Trophoblast cell (in vitro differentiated cells and primary cell): ENCODE measurements around the gene EPHA1.

ENCODE experiments used
- DNase-seq, 2 donors: peaks; one replicate each; pipeline ENCODE4 v3.0.0-alpha.2; 2016
- H2AFZ ChIP-seq: 2 replicates; pipeline ENCODE4 v1.6.1; 2013; ENCODE audit warnings: low read length, moderate library complexity, mild to moderate bottlenecking; ENCODE audit not compliant: insufficient read depth, poor library complexity
- H2AK5ac ChIP-seq: 2 replicates; pipeline ENCODE4 v1.6.1; 2013; ENCODE audit warnings: mild to moderate bottlenecking, low read length
- H2BK120ac ChIP-seq: 2 replicates; pipeline ENCODE4 v1.6.1; 2013; ENCODE audit warnings: low read length, mild to moderate bottlenecking, moderate library complexity; ENCODE audit not compliant: insufficient read depth, poor library complexity
- H2BK12ac ChIP-seq: 2 replicates; pipeline ENCODE4 v1.6.1; 2013; ENCODE audit warnings: mild to moderate bottlenecking, low read length, moderate library complexity
- H2BK5ac ChIP-seq: 2 replicates; pipeline ENCODE4 v1.6.1; 2013; ENCODE audit warnings: low read length, low read depth, moderate library complexity, mild to moderate bottlenecking; ENCODE audit not compliant: poor library complexity
- H3K14ac ChIP-seq: 2 replicates; pipeline ENCODE4 v1.6.1; 2013; ENCODE audit warnings: mild to moderate bottlenecking, low read length
- H3K18ac ChIP-seq: 2 replicates; pipeline ENCODE4 v1.6.1; 2013; ENCODE audit warnings: mild to moderate bottlenecking, low read length
- H3K23ac ChIP-seq: 2 replicates; pipeline ENCODE4 v1.6.1; 2013; ENCODE audit warnings: low read length
- H3K27ac ChIP-seq: 2 replicates; pipeline ENCODE4 v1.5.1; 2013; ENCODE audit warnings: low read depth, mild to moderate bottlenecking, inconsistent platforms, low read length, moderate library complexity
- H3K27me3 ChIP-seq: 2 replicates; pipeline ENCODE4 v1.6.1; 2013; ENCODE audit warnings: inconsistent platforms, mild to moderate bottlenecking, low read length, moderate library complexity; ENCODE audit not compliant: insufficient read depth
- H3K36me3 ChIP-seq, 2 experiments: 1 replicate in 1 of 2; 2 replicates in 1 of 2; pipeline ENCODE4 v1.6.1; 2013; ENCODE audit warnings: low read length in 2 of 2, mild to moderate bottlenecking in 2 of 2, moderate library complexity in 1 of 2; ENCODE audit not compliant: insufficient read depth in 2 of 2, control insufficient read depth in 1 of 2
- H3K4ac ChIP-seq: 2 replicates; pipeline ENCODE4 v1.6.1; 2013; ENCODE audit warnings: low read depth, mild to moderate bottlenecking, low read length, moderate library complexity
- H3K4me1 ChIP-seq, 2 experiments: 1 replicate in 1 of 2; 2 replicates in 1 of 2; pipeline ENCODE4 v1.6.1; 2013; ENCODE audit warnings: low read length in 2 of 2, mild to moderate bottlenecking in 2 of 2, moderate library complexity in 1 of 2; ENCODE audit not compliant: insufficient read depth in 2 of 2, control insufficient read depth in 1 of 2
- H3K4me2 ChIP-seq: 2 replicates; pipeline ENCODE4 v1.6.1; 2013; ENCODE audit warnings: inconsistent platforms, mild to moderate bottlenecking, low read length, moderate library complexity
- H3K4me3 ChIP-seq: 2 replicates; pipeline ENCODE4 v1.5.1; 2013; ENCODE audit warnings: mild to moderate bottlenecking, low read depth, low read length, inconsistent platforms
- H3K79me1 ChIP-seq: one replicate; pipeline ENCODE4 v1.6.1; 2013; ENCODE audit warnings: low read length
- H3K79me2 ChIP-seq: 2 replicates; pipeline ENCODE4 v1.6.1; 2013; ENCODE audit warnings: low read length, mild to moderate bottlenecking; ENCODE audit not compliant: control insufficient read depth, insufficient read depth, poor library complexity
- H3K9ac ChIP-seq: 2 replicates; pipeline ENCODE4 v1.6.1; 2013; ENCODE audit warnings: mild to moderate bottlenecking, low read length
- H3K9me3 ChIP-seq: 2 replicates; pipeline ENCODE4 v1.6.1; 2013; ENCODE audit warnings: low read depth, mild to moderate bottlenecking, control low read depth, inconsistent platforms, low read length; ENCODE audit not compliant: insufficient read depth
- H4K12ac ChIP-seq: 2 replicates; pipeline ENCODE4 v1.6.1; 2013; ENCODE audit warnings: low read depth, mild to moderate bottlenecking, low read length, moderate library complexity
- H4K8ac ChIP-seq: 2 replicates; pipeline ENCODE4 v1.6.1; 2013; ENCODE audit warnings: low read depth, mild to moderate bottlenecking, low read length, moderate library complexity
- H4K91ac ChIP-seq: one replicate; pipeline ENCODE4 v1.6.1; 2013; ENCODE audit warnings: low read depth, mild to moderate bottlenecking, low read length, moderate library complexity
- WGBS: extraction: QIAGEN DNeasy Blood & Tissue Kit; methylation state at CpG from one replicate; pipeline ENCODE4 v1.1.7; 2013; ENCODE audit warnings: missing lambda C conversion rate; ENCODE audit not compliant: insufficient read length, insufficient coverage; ENCODE audit errors: extremely low coverage; 5-methylcytosine and 5-hydroxymethylcytosine counted together

EPHA1 gene

GRCh38 chr7:143455491-143455890, 46.8 kb upstream of the EPHA1 start:
- no peak overlapping the region for H3K14ac ChIP-seq
- DNase-seq = no peak
- no peak overlapping the region for H2AK5ac ChIP-seq
- no peaks in the 10 kb centered on the region for H3K36me3 ChIP-seq
- no peak overlapping the region for H2AFZ ChIP-seq
- no peak overlapping the region for H3K4me3 ChIP-seq
- H2BK5ac ChIP-seq = no peak overlapping the region
- H4K12ac ChIP-seq = no peak overlapping the region
- no peak overlapping the region for H4K91ac ChIP-seq
- peaks cover 1% of the 10 kb centered on the region for H3K9me3 ChIP-seq
- no peak overlapping the region for H2BK120ac ChIP-seq
- H4K8ac ChIP-seq = no peak overlapping the region
- H2BK12ac ChIP-seq = no peak overlapping the region
- H3K18ac ChIP-seq = no peak overlapping the region
- H3K4me2 ChIP-seq = no peak overlapping the region
- no peak overlapping the region for H3K23ac ChIP-seq
- no peaks in the 10 kb centered on the region for H3K27me3 ChIP-seq
- H3K4ac ChIP-seq = no peak overlapping the region
- H3K4me1 ChIP-seq = peaks cover 0 to 3% of the 10 kb centered on the region in 2 experiments
- H3K9ac ChIP-seq = no peak overlapping the region
- no peaks in the 10 kb centered on the region for H3K79me1 ChIP-seq
- no CpG with 5 or more reads among the region's 2 CpGs for WGBS
- H3K27ac ChIP-seq = no peak overlapping the region
- H3K79me2 ChIP-seq = no peaks in the 10 kb centered on the region

GRCh38 chr7:143454091-143454680, 45.5 kb upstream of the EPHA1 start:
- Histone ChIP-seq H2BK12ac (no peak overlapping the region), H3K9me3 (peaks cover 1% of the 10 kb centered on the region), H2BK120ac (no peak overlapping the region), H3K27me3 (no peaks in the 10 kb centered on the region), H2BK5ac (no peak overlapping the region), H4K12ac (no peak overlapping the region), H2AFZ (no peak overlapping the region), H2AK5ac (no peak overlapping the region), H3K79me2 (no peaks in the 10 kb centered on the region), H3K4me2 (no peak overlapping the region), H3K18ac (no peak overlapping the region), H3K4me3 (no peak overlapping the region), H3K79me1 (no peaks in the 10 kb centered on the region), H3K36me3 (no peaks in the 10 kb centered on the region), H3K23ac (no peak overlapping the region), H3K14ac (no peak overlapping the region), H3K9ac (no peak overlapping the region), H4K91ac (no peak overlapping the region), H3K4ac (no peak overlapping the region), H4K8ac (no peak overlapping the region), H3K27ac (no peak overlapping the region), H3K4me1 (peaks cover 0 to 3% of the 10 kb centered on the region in 2 experiments)
- no CpG with 5 or more reads among the region's 1 CpG for WGBS
- peak in 1 of 2 donors; percentile 82 for DNase-seq

- Histone ChIP-seq H2BK12ac (no peak overlapping the region), H3K27me3 (no peaks in the 10 kb centered on the region), H3K27ac (no peak overlapping the region), H3K14ac (no peak overlapping the region), H2BK120ac (no peak overlapping the region), H3K4me3 (no peak overlapping the region), H3K4me1 (peaks cover 0 to 3% of the 10 kb centered on the region in 2 experiments), H3K9ac (no peak overlapping the region), H3K18ac (no peak overlapping the region), H2BK5ac (no peak overlapping the region), H3K36me3 (no peaks in the 10 kb centered on the region), H4K12ac (no peak overlapping the region), H2AK5ac (no peak overlapping the region), H3K4me2 (no peak overlapping the region), H4K8ac (no peak overlapping the region), H3K23ac (no peak overlapping the region), H3K9me3 (peaks cover 1% of the 10 kb centered on the region), H3K79me1 (no peaks in the 10 kb centered on the region), H3K79me2 (no peaks in the 10 kb centered on the region), H4K91ac (no peak overlapping the region), H3K4ac (no peak overlapping the region), H2AFZ (no peak overlapping the region)
- DNase-seq = peak; percentile 64 to 84
- WGBS = no CpG with 5 or more reads among the region's 2 CpGs
Observed at GRCh38 chr7:143452495-143452894, 43.8 kb upstream of the EPHA1 start.

- WGBS = no CpG with 5 or more reads among the region's 1 CpG
- H3K14ac ChIP-seq = no peak overlapping the region
- no peak overlapping the region for H3K23ac ChIP-seq
- no peak overlapping the region for H3K4me2 ChIP-seq
- no peak overlapping the region for H4K91ac ChIP-seq
- no peak overlapping the region for H3K4me3 ChIP-seq
- no peak overlapping the region for H4K8ac ChIP-seq
- no peaks in the 10 kb centered on the region for H3K79me1 ChIP-seq
- H2BK120ac ChIP-seq = no peak overlapping the region
- H3K9ac ChIP-seq = no peak overlapping the region
- H3K4ac ChIP-seq = no peak overlapping the region
- H3K4me1 ChIP-seq = peaks cover 0 to 3% of the 10 kb centered on the region in 2 experiments
- no peaks in the 10 kb centered on the region for H3K36me3 ChIP-seq
- no peak overlapping the region for H2BK5ac ChIP-seq
- H3K18ac ChIP-seq = no peak overlapping the region
- no peaks in the 10 kb centered on the region for H3K27me3 ChIP-seq
- no peak overlapping the region for H2AFZ ChIP-seq
- no peak overlapping the region for H2AK5ac ChIP-seq
- peak; percentile 31 to 76 for DNase-seq
- H2BK12ac ChIP-seq = no peak overlapping the region
- H3K79me2 ChIP-seq = no peaks in the 10 kb centered on the region
- H4K12ac ChIP-seq = no peak overlapping the region
- no peak overlapping the region for H3K27ac ChIP-seq
- peaks cover 1% of the 10 kb centered on the region for H3K9me3 ChIP-seq
Observed at GRCh38 chr7:143451746-143452145, 43.1 kb upstream of the EPHA1 start.
